Measurements from ENCODE around the gene COL6A2.

COL6A2 gene

GRCh38 chr21:46116776-46117585, 19.1 kb downstream of the COL6A2 start:
- TF ChIP-seq, protein P1, sequence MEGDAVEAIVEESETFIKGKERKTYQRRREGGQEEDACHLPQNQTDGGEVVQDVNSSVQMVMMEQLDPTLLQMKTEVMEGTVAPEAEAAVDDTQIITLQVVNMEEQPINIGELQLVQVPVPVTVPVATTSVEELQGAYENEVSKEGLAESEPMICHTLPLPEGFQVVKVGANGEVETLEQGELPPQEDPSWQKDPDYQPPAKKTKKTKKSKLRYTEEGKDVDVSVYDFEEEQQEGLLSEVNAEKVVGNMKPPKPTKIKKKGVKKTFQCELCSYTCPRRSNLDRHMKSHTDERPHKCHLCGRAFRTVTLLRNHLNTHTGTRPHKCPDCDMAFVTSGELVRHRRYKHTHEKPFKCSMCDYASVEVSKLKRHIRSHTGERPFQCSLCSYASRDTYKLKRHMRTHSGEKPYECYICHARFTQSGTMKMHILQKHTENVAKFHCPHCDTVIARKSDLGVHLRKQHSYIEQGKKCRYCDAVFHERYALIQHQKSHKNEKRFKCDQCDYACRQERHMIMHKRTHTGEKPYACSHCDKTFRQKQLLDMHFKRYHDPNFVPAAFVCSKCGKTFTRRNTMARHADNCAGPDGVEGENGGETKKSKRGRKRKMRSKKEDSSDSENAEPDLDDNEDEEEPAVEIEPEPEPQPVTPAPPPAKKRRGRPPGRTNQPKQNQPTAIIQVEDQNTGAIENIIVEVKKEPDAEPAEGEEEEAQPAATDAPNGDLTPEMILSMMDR (IDR thresholded peaks at IDR 0.05; ENCODE audit: borderline replicate concordance, control extremely low read depth, extremely low read depth, insufficient read depth, missing control alignments): no peak
- no peak for DNase-seq (ENCODE audit: low spot score)
- in situ Hi-C loops (cut with MboI; ENCODE audit: low sequenced_read_pairs, unreplicated experiment): no loop called here

DNA sequence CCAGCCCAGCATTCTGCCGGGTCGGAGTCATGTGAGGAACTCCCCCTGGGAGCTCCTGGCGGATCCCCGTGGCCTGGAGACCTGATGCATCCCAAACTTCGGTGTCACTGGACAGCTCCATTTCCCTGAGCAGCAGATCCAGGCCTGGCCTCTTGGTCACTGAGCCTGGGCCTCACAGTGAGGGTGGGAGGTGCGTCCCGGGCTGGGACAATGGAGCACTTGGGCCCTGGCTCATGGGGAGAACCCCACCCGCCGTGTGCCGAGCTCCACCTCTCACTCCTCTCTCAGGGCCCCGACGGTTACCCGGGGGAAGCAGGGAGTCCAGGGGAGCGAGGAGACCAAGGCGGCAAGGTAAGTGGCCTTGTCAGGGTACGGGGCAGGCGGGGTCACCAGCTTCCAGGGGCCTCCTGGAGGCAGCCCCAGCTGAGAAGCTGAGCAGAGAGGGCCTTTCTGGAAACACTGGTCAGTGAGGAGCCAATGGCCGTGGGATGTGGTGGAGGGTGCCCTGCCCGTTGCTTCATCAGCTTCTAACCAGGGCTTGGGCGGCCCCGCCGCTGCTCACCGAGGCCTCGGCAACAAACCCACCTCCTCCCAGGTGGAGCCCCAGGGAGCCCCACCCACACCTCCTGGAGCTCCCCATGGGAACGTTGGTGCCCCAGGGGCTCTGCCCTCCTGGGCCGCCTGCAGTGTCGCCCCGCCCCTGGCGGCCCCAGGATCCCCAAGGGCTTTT, 19.8 kb downstream of the COL6A2 start:
- no peak for DNase-seq (ENCODE audit: low spot score)
- TF ChIP-seq, protein P1 (IDR thresholded peaks at IDR 0.05; ENCODE audit: borderline replicate concordance, control extremely low read depth, extremely low read depth, insufficient read depth, missing control alignments): no peak
- in situ Hi-C loops (cut with MboI; ENCODE audit: low sequenced_read_pairs, unreplicated experiment): no loop called here

DNA sequence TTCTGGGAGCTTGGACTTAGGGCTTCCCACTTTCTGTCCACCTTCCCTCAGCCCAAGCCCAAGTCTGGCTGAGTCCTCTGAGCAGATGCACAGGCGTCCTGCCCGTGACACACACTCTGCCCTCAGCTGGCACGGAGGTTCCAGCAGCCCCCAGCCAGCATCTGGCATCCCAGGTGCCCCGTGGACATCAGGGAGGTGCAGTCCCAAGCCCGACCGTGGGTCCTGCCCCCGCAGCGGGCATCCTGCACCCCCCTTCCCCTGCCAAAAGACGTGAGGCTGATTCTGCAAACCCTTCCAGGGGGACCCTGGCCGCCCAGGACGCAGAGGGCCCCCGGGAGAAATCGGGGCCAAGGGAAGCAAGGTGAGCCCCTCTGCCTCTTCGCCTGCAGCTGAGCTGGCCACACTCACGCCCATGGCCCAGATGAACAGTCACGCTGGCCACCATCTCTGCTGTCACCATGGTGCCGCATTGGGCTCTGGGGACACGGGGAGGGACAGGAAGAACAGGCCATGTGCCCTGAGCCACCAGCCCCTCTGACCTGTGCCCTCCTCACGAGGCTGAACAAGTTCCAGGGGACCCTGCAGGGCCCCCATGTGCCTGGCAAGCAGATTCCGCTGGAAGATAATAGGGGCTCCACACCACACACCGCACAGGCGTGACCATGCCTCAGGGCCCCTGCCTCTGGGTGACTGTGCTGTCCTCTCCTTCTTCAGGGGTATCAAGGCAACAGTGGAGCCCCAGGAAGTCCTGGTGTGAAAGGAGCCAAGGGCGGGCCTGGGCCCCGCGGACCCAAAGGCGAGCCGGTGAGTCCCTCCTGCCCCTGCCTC, 20.6 kb downstream of the COL6A2 start:
- TF ChIP-seq, protein P1 (IDR thresholded peaks at IDR 0.05; ENCODE audit: borderline replicate concordance, control extremely low read depth, extremely low read depth, insufficient read depth, missing control alignments): no peak

GRCh38 chr21:46119144-46119636, 21.3 kb downstream of the COL6A2 start:
- TF ChIP-seq, protein P1 (IDR thresholded peaks at IDR 0.05; ENCODE audit: borderline replicate concordance, control extremely low read depth, extremely low read depth, insufficient read depth, missing control alignments): no peak
- in situ Hi-C loops (cut with MboI; ENCODE audit: low sequenced_read_pairs, unreplicated experiment): no loop called here
- DNase-seq (ENCODE audit: low spot score): no peak

More for the DNA sequence above, 20.6 kb downstream of the COL6A2 start:
- DNase-seq (ENCODE audit: low spot score): no peak
- in situ Hi-C loops (cut with MboI; ENCODE audit: low sequenced_read_pairs, unreplicated experiment): no loop called here

DNA sequence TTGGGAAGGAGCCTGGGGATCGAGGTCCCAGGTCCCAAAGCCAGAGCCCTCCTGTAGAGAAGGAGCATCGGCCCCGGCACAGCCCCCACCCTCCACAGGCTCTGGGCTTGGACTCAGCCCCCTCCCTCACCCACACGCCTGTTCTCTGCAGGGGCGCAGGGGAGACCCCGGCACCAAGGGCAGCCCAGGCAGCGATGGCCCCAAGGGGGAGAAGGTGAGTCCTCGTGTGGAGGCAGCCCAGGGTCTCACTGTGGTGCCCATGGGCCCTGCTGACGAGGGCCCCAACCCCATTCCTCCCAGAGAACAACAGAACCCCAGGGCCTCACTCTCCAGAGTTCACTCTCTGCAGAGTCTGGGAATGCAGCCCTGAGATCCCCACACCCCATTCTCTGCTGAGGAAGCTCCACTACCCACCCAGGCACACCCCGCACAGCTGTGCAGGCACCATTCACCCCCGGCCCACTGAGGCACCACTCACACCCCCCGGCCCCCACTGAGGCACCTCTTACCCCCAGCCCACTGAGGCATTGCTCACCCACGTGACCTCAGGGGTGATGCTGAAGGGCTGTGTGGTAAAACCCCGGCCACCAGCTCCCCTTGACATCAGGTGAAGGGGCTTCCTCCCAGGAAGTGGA, 21.8 kb downstream of the COL6A2 start:
- no peak for DNase-seq (ENCODE audit: low spot score)
- in situ Hi-C loops (cut with MboI; ENCODE audit: low sequenced_read_pairs, unreplicated experiment): no loop called here
- TF ChIP-seq, protein P1 (IDR thresholded peaks at IDR 0.05; ENCODE audit: borderline replicate concordance, control extremely low read depth, extremely low read depth, insufficient read depth, missing control alignments): no peak
